IMR-90 (cell line): ENCODE measurements around the gene ATXN1. TPM values are rescaled to one million over a fixed set of nuclear protein-coding genes. Genes with fewer than 3 reads are reported as not detected.

Experiments used
- ATAC-seq: fragments of 200-7000 bp; cut with Tn5 transposase; 2 replicates; pipeline ENCODE4 v1.9.1; 2020; ENCODE audit warnings: low read depth, mild to moderate bottlenecking, moderate library complexity
- BruUV-seq: library from RNA; stranded (reverse); fragments of 400-500 nt; replicated peaks from 2 replicates; lab custom pipeline; 2021; lab: Mats Ljungman, UMichigan
- CTCF ChIA-PET: fragments of 300-600 bp; formaldehyde crosslinking; extraction: SDS; loops from one replicate; lab custom pipeline; 2021; ENCODE audit warnings: antibody characterized with exemption; lab: Yijun Ruan, JAX
- POLR2A ChIA-PET: fragments of 300-600 bp; sonication (Branson Sonifier 250); formaldehyde crosslinking; loops from one replicate; lab custom pipeline; 2022; ENCODE audit warnings: antibody characterized with exemption; ENCODE audit not compliant: unreplicated experiment; lab: Charles Lee
- DNase-seq: peaks from one replicate; pipeline ENCODE4 v3.0.0; 2013
- H2AFZ ChIP-seq: replicated peaks from 2 replicates; pipeline ENCODE3; 2013; ENCODE audit warnings: low read length, mild to moderate bottlenecking; ENCODE audit not compliant: poor library complexity
- H2AK5ac ChIP-seq: 2 replicates; pipeline ENCODE4 v1.6.1; 2013; ENCODE audit warnings: low read depth, low read length, inconsistent platforms
- H2AK9ac ChIP-seq: replicated peaks from 2 replicates; pipeline ENCODE3; 2013; ENCODE audit warnings: mild to moderate bottlenecking, low read depth, low read length, moderate library complexity; ENCODE audit not compliant: poor library complexity
- H2BK120ac ChIP-seq: 2 replicates; pipeline ENCODE4 v1.6.1; 2013; ENCODE audit warnings: low read depth, low read length, inconsistent platforms
- H2BK15ac ChIP-seq: 3 replicates; pipeline ENCODE4 v1.6.1; 2013; ENCODE audit warnings: low read depth, low read length, inconsistent platforms
- H2BK20ac ChIP-seq: 2 replicates; pipeline ENCODE4 v1.6.1; 2013; ENCODE audit warnings: low read depth, mild to moderate bottlenecking, inconsistent platforms, low read length, moderate library complexity
- H2BK5ac ChIP-seq: 2 replicates; pipeline ENCODE4 v1.6.1; 2013; ENCODE audit warnings: mild to moderate bottlenecking, low read depth, low read length, inconsistent platforms; ENCODE audit not compliant: poor library complexity, severe bottlenecking
- H3K14ac ChIP-seq: replicated peaks from 2 replicates; pipeline ENCODE4 v1.6.1; 2013; ENCODE audit warnings: low read depth, low read length, inconsistent platforms
- H3K18ac ChIP-seq: 2 replicates; pipeline ENCODE4 v1.6.1; 2013; ENCODE audit warnings: low read depth, low read length, control low read depth
- H3K23ac ChIP-seq: 2 replicates; pipeline ENCODE4 v1.6.1; 2013; ENCODE audit warnings: low read depth, low read length, inconsistent platforms
- H3K27ac ChIP-seq: 2 replicates; pipeline ENCODE4 v1.5.1; 2013; ENCODE audit warnings: mild to moderate bottlenecking, control low read depth, low read length; ENCODE audit not compliant: insufficient read depth
- H3K27me3 ChIP-seq: 2 replicates; pipeline ENCODE4 v1.6.1; 2013; ENCODE audit warnings: low read length; ENCODE audit not compliant: control insufficient read depth, insufficient read depth
- H3K36me3 ChIP-seq: 2 replicates; pipeline ENCODE4 v1.6.1; 2013; ENCODE audit warnings: low read length, mixed read lengths; ENCODE audit not compliant: control insufficient read depth, insufficient read depth
- H3K4ac ChIP-seq: 2 replicates; pipeline ENCODE4 v1.6.1; 2013; ENCODE audit warnings: low read depth, low read length, inconsistent platforms
- H3K4me1 ChIP-seq: 2 replicates; pipeline ENCODE4 v1.6.1; 2013; ENCODE audit warnings: low read length, mixed read lengths; ENCODE audit not compliant: control insufficient read depth, insufficient read depth
- H3K4me2 ChIP-seq: 2 replicates; pipeline ENCODE4 v1.6.1; 2013; ENCODE audit warnings: low read depth, mild to moderate bottlenecking, control low read depth, low read length, moderate library complexity
- H3K4me3 ChIP-seq: 2 replicates; pipeline ENCODE4 v1.5.1; 2013; ENCODE audit warnings: low read depth, mild to moderate bottlenecking, control low read depth, low read length, moderate library complexity; ENCODE audit not compliant: insufficient read depth
- H3K56ac ChIP-seq: 2 replicates; pipeline ENCODE4 v1.6.1; 2013; ENCODE audit warnings: low read length, inconsistent platforms; ENCODE audit not compliant: insufficient read depth; ENCODE audit errors: extremely low read depth
- H3K79me1 ChIP-seq, 2 experiments: 2 replicates each; pipeline ENCODE4 v1.6.1; 2013; ENCODE audit warnings: low read length in 2 of 2, inconsistent platforms in 1 of 2, low read depth in 1 of 2
- H3K9ac ChIP-seq: 2 replicates; pipeline ENCODE4 v1.6.1; 2013; ENCODE audit warnings: low read depth, low read length, control low read depth
- H3K9me1 ChIP-seq: 2 replicates; pipeline ENCODE4 v1.6.1; 2013; ENCODE audit warnings: low read length, inconsistent platforms; ENCODE audit not compliant: insufficient read depth
- H3K9me3 ChIP-seq: 2 replicates; pipeline ENCODE4 v1.6.1; 2013; ENCODE audit warnings: low read length; ENCODE audit not compliant: control insufficient read depth, insufficient read depth
- H4K20me1 ChIP-seq: 2 replicates; pipeline ENCODE4 v1.6.1; 2013; ENCODE audit warnings: low read length, inconsistent platforms; ENCODE audit not compliant: insufficient read depth
- H4K5ac ChIP-seq: 2 replicates; pipeline ENCODE4 v1.6.1; 2013; ENCODE audit warnings: mild to moderate bottlenecking, low read depth, low read length, control low read depth
- H4K8ac ChIP-seq, 2 experiments: 2 replicates each; pipeline ENCODE4 v1.6.1; 2013; ENCODE audit warnings: low read depth in 2 of 2, low read length in 2 of 2, control low read depth in 1 of 2, inconsistent platforms in 1 of 2
- H4K91ac ChIP-seq: 2 replicates; pipeline ENCODE4 v1.6.1; 2013; ENCODE audit warnings: low read depth, low read length, inconsistent platforms; ENCODE audit not compliant: insufficient read depth
- MAFK ChIP-seq: IDR thresholded peaks from 2 replicates; pipeline ENCODE4 v1.6.1; 2012; ENCODE audit warnings: low read depth, low read length, improper control_type of control experiment
- WGBS, 2 experiments: methylation state at CpG; one replicate each; pipeline versions ENCODE4 v1.1.5 to v1.1.7; 2013; ENCODE audit warnings: missing lambda C conversion rate in 2 of 2; ENCODE audit not compliant: insufficient read length in 1 of 2; ENCODE audit errors: extremely low coverage in 2 of 2; 5-methylcytosine and 5-hydroxymethylcytosine counted together
- dilution Hi-C: fragments of 300-500 bp; cut with HindIII; formaldehyde crosslinking; loops from one replicate; pipeline ENCODE4 v1.14.3; 2018; ENCODE audit warnings: low sequenced_read_pairs; ENCODE audit not compliant: unreplicated experiment
- in situ Hi-C: fragments of 300-500 bp; cut with MboI; formaldehyde crosslinking; loops from 3 replicates; pipeline ENCODE4 v1.14.3; 2019; ENCODE audit warnings: low sequenced_read_pairs, inconsistent platforms, mixed read lengths
- intact Hi-C: fragments of 100-400 bp; cut with micrococcal nuclease; formaldehyde crosslinking; loops from 2 replicates; pipeline ENCODE4 v1.10.0; 2022
- polyA plus RNA-seq, 3 experiments: library from polyadenylated mRNA; depleted of rRNA; stranded (reverse); fragments of >200 nt; gene quantifications; 2 replicates each; pipeline ENCODE4 v1.2.3, GENCODE V29; 2012; ENCODE audit warnings: low replicate concordance in 1 of 3
- total RNA-seq: library from RNA; depleted of rRNA; stranded (reverse); fragments of >200 nt; gene quantifications from 2 replicates; pipeline ENCODE4 v1.2.3, GENCODE V29; 2012

ATXN1 gene
- total and polyA plus RNA-seq, 2 of the 4 experiments (the other 2 are of a cell fraction) = 7.3 to 11.1 TPM

DNA sequence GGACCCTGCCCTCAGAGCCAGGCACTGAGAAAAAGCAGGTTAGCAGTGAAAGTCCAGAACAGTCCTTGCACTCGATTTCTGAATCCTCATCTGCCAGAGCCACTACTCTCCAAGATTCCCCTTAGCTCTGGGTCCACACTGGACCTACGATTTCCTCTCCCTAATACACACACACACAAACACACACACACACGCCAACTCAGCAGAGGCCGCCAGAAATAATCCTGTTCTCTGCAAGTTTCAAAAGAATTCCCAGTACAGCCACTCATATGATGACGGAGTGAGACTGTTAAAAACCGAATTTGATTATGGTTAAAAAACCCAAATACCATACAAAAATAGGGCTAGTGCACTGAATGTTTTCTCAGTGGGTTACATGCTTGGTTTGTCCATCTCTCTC lies 432.0 kb downstream of the ATXN1 start:
- POLR2A ChIA-PET = no interaction called here
- Histone ChIP-seq H3K27ac (no peak overlapping the region), H3K56ac (no peak overlapping the region), H2AK5ac (no peak overlapping the region), H3K9ac (no peak overlapping the region), H3K79me1 (peaks cover 2 to 7% of the 10 kb centered on the region in 2 experiments; a peak in 3 of 4 replicates), H2BK15ac (no peak overlapping the region), H3K36me3 (peaks cover 19% of the 10 kb centered on the region), H3K4me2 (no peak overlapping the region), H4K8ac (no peak overlapping the region), H2AFZ (no peak overlapping the region), H3K23ac (no peak overlapping the region), H2BK5ac (no peak overlapping the region), H4K91ac (no peak overlapping the region), H3K27me3 (no peaks in the 10 kb centered on the region), H3K9me3 (no peaks in the 10 kb centered on the region), H2BK120ac (no peak overlapping the region), H3K18ac (no peak overlapping the region), H3K4me3 (no peak overlapping the region), H2BK20ac (no peak overlapping the region), H3K14ac (no peak overlapping the region), H3K4me1 (peaks cover 5% of the 10 kb centered on the region), H4K5ac (no peak overlapping the region), H4K20me1 (0 out of 2 replicates have a peak, but pooled peaks cover 4% of the 10 kb centered on the region), H3K4ac (no peak overlapping the region), H2AK9ac (no peak overlapping the region), H3K9me1 (peaks cover 5% of the 10 kb centered on the region)
- ATAC-seq (no peak), DNase-seq (no peak)
- no TSS peak for BruUV-seq
- TF ChIP-seq MAFK = no peak
- in situ Hi-C loops (no loop called here), dilution Hi-C loops (no loop called here), intact Hi-C loops (no loop called here)
- no CpG with 5 or more reads among the region's 6 CpGs for WGBS, 2 experiments
- CTCF ChIA-PET = no interaction called here
